ENCODE data around the gene SH3RF3.

DNA sequence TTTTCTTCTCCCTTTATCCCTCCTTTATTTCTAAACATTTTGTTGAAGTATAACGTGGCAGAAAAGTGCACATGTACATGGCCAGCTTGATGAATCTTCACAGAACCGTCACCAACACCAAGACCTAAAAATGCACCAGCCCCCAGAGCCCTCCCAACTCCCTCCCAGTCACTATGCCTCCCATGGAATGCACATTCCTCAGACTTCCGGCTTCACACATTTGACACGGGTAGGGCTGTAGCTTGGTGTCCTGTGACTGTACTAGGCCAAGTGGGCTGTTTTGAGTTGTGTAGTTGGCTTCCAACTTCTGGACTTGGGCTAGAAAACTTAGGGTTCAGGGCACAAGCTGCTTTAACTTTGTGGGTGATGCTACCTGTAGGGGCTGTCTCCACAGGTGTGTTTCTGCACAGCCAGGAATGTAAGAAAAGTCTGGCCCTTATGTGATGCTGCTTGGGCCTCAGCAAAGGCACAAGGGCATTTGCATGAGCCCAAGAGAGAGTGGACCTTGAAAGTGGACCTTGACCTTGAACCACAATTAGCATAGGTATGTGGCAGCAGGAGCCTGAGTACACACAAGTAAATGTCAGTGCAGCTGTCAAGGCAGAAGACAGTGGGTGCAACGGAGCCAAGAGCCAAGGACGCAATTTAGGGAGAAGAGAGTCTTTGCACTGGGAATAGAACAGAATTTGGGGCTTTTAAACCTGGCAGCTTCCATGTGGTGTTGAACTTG is 406.4 kb downstream of the SH3RF3 start:
- no peak for TF ChIP-seq SRF (IDR thresholded peaks at IDR 0.05; ENCODE audit: low read depth in 2 of 2, low read length in 2 of 2)
- no peak for TF ChIP-seq YY1 (IDR thresholded peaks at IDR 0.05; ENCODE audit: low read depth, low read length)
- TF ChIP-seq NR2C1 (IDR thresholded peaks at IDR 0.05) = no peak
- TF ChIP-seq EED (IDR thresholded peaks at IDR 0.05; ENCODE audit: low read depth) = no peak
- no peak for TF ChIP-seq ZNF207 (IDR thresholded peaks at IDR 0.05; ENCODE audit: borderline replicate concordance)
- TF ChIP-seq, protein P1, sequence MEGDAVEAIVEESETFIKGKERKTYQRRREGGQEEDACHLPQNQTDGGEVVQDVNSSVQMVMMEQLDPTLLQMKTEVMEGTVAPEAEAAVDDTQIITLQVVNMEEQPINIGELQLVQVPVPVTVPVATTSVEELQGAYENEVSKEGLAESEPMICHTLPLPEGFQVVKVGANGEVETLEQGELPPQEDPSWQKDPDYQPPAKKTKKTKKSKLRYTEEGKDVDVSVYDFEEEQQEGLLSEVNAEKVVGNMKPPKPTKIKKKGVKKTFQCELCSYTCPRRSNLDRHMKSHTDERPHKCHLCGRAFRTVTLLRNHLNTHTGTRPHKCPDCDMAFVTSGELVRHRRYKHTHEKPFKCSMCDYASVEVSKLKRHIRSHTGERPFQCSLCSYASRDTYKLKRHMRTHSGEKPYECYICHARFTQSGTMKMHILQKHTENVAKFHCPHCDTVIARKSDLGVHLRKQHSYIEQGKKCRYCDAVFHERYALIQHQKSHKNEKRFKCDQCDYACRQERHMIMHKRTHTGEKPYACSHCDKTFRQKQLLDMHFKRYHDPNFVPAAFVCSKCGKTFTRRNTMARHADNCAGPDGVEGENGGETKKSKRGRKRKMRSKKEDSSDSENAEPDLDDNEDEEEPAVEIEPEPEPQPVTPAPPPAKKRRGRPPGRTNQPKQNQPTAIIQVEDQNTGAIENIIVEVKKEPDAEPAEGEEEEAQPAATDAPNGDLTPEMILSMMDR (IDR thresholded peaks at IDR 0.05 in 2 of 3, conservative IDR thresholded peaks at IDR 0.05 in 1 of 3; ENCODE audit: control insufficient read depth in 2 of 3, extremely low read depth in 1 of 3, insufficient read depth in 1 of 3, low read depth in 3 of 3, low read length in 3 of 3) = no peak
- no peak for TF ChIP-seq EZH2 (IDR thresholded peaks at IDR 0.05; ENCODE audit: borderline replicate concordance, control insufficient read depth, low read depth, low read length)
- TF ChIP-seq SMC3 (IDR thresholded peaks at IDR 0.05; ENCODE audit: borderline replicate concordance, low read length) = no peak
- TF ChIP-seq BHLHE40 (IDR thresholded peaks at IDR 0.05; ENCODE audit: borderline replicate concordance in 1 of 2, low read depth in 2 of 2, low read length in 1 of 2) = no peak
- TF ChIP-seq RBBP5 (conservative IDR thresholded peaks at IDR 0.05) = no peak
- no peak for TF ChIP-seq CEBPB (IDR thresholded peaks at IDR 0.05; ENCODE audit: borderline replicate concordance in 1 of 2, low read depth in 2 of 2, low read length in 2 of 2)

All from GM12878 (cell line).